ENCODE measurements around the gene RPS6KC1. TPM values are rescaled to one million over a fixed set of nuclear protein-coding genes. Genes with fewer than 3 reads are reported as not detected.
A peak's percentile ranks its signal among the peaks of the same experiment; 100 is the strongest.

Gene RPS6KC1
- total and polyA plus RNA-seq, 4 donors, result 2.9 to 41.6 (median 11.1) TPM

DNA sequence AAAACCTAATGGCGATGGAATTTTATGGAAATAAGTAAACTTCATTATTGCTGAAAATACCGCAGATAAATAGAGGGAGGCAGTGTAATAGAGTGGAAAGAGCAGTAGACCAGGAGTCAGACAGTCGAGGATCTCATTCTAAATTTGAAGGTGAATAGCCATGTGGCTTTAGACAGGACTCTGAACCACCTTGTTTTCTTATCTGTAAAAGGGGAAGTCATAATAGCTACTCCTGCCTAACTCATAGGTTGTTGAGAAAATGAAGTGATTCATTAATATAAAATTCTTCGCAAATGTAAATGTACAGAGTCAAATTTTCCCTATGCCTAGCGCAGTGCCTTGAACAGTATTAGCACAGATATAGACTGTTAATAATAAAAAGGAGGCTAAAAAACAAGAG is 14.8 kb downstream of the RPS6KC1 start:
- no peaks in the 10 kb centered on the region for H3K36me3 ChIP-seq (ENCODE audit: control insufficient read depth in 4 of 4, insufficient read depth in 4 of 4, low read length in 4 of 4)
- no peak overlapping the region for H3K27ac ChIP-seq (ENCODE audit: low read depth in 1 of 2, low read length in 1 of 2)
- H3K4me3 ChIP-seq, result no peak overlapping the region
- DNase-seq, result no peak
- no peaks in the 10 kb centered on the region for H3K9me3 ChIP-seq (ENCODE audit: control insufficient read depth in 4 of 4, insufficient read depth in 3 of 4, low read length in 3 of 4)
- peaks cover 0 to 4% (median 3%) of the 10 kb centered on the region in 5 donors for H3K4me1 ChIP-seq (ENCODE audit: control insufficient read depth in 5 of 5, insufficient read depth in 5 of 5, low read length in 5 of 5)
- H3K27me3 ChIP-seq (ENCODE audit: control insufficient read depth in 3 of 3, insufficient read depth in 3 of 3, low read length in 2 of 3), result no peaks in the 10 kb centered on the region
- H3K9ac ChIP-seq (ENCODE audit: insufficient read depth in 1 of 2, low read length in 2 of 2), result peak overlapping the region in 1 of 2 donors; percentile 3
- ATAC-seq (ENCODE audit: insufficient read depth, low FRiP score), result no peak
- TF ChIP-seq, protein P1, sequence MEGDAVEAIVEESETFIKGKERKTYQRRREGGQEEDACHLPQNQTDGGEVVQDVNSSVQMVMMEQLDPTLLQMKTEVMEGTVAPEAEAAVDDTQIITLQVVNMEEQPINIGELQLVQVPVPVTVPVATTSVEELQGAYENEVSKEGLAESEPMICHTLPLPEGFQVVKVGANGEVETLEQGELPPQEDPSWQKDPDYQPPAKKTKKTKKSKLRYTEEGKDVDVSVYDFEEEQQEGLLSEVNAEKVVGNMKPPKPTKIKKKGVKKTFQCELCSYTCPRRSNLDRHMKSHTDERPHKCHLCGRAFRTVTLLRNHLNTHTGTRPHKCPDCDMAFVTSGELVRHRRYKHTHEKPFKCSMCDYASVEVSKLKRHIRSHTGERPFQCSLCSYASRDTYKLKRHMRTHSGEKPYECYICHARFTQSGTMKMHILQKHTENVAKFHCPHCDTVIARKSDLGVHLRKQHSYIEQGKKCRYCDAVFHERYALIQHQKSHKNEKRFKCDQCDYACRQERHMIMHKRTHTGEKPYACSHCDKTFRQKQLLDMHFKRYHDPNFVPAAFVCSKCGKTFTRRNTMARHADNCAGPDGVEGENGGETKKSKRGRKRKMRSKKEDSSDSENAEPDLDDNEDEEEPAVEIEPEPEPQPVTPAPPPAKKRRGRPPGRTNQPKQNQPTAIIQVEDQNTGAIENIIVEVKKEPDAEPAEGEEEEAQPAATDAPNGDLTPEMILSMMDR (IDR thresholded peaks at IDR 0.05; ENCODE audit: control extremely low read depth, extremely low read depth), result no peak
- 91 to 93% methylated on average over 5 of the region's 5 CpGs for WGBS, 2 donors

DNA sequence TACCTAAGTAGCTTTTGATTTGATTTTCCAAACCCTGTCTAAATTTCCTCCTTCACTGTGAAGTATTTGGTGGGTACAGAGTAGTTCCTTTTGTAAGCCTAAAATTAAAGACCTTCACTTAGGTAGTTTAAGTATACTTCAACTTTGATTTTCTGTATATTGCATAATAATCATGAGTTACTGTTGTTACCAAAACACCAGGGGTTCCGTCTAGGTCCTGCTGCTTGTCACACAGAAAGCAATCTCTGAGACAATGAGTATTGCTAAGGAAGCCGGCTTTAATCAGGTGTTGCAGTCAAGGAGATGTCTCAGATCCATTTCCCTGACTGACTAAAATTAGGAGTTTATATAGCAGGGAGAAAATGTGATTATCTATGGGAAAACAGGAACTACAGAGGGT is 15.3 kb downstream of the RPS6KC1 start:
- no peaks in the 10 kb centered on the region for H3K36me3 ChIP-seq (ENCODE audit: control insufficient read depth in 4 of 4, insufficient read depth in 4 of 4, low read length in 4 of 4)
- no peak overlapping the region for H3K9ac ChIP-seq (ENCODE audit: insufficient read depth in 1 of 2, low read length in 2 of 2)
- H3K4me1 ChIP-seq (ENCODE audit: control insufficient read depth in 5 of 5, insufficient read depth in 5 of 5, low read length in 5 of 5), result peaks cover 0 to 4% (median 3%) of the 10 kb centered on the region in 5 donors
- H3K27me3 ChIP-seq (ENCODE audit: control insufficient read depth in 3 of 3, insufficient read depth in 3 of 3, low read length in 2 of 3), result no peaks in the 10 kb centered on the region
- ATAC-seq (ENCODE audit: insufficient read depth, low FRiP score), result no peak
- no peak for DNase-seq
- H3K4me3 ChIP-seq, result no peak overlapping the region
- H3K27ac ChIP-seq (ENCODE audit: low read depth in 1 of 2, low read length in 1 of 2), result no peak overlapping the region
- H3K9me3 ChIP-seq (ENCODE audit: control insufficient read depth in 4 of 4, insufficient read depth in 3 of 4, low read length in 3 of 4), result no peaks in the 10 kb centered on the region
- TF ChIP-seq, protein P1 (IDR thresholded peaks at IDR 0.05; ENCODE audit: control extremely low read depth, extremely low read depth), result no peak
- 44 to 48% methylated on average over 2 of the region's 2 CpGs for WGBS, 2 donors

GRCh38 chr1:213067352-213067751 is 16.3 kb downstream of the RPS6KC1 start:
- Histone ChIP-seq H3K27me3 (ENCODE audit: control insufficient read depth in 3 of 3, insufficient read depth in 3 of 3, low read length in 2 of 3) (no peaks in the 10 kb centered on the region), H3K4me3 (no peak overlapping the region), H3K9me3 (ENCODE audit: control insufficient read depth in 4 of 4, insufficient read depth in 3 of 4, low read length in 3 of 4) (no peaks in the 10 kb centered on the region), H3K27ac (ENCODE audit: low read depth in 1 of 2, low read length in 1 of 2) (no peak overlapping the region), H3K36me3 (ENCODE audit: control insufficient read depth in 4 of 4, insufficient read depth in 4 of 4, low read length in 4 of 4) (no peaks in the 10 kb centered on the region), H3K4me1 (ENCODE audit: control insufficient read depth in 5 of 5, insufficient read depth in 5 of 5, low read length in 5 of 5) (peaks cover 0 to 4% (median 3%) of the 10 kb centered on the region in 5 donors), H3K9ac (ENCODE audit: insufficient read depth in 1 of 2, low read length in 2 of 2) (no peak overlapping the region)
- 75 to 95% methylated on average over 1 of the region's 1 CpG for WGBS, 2 donors
- no peak for ATAC-seq (ENCODE audit: insufficient read depth, low FRiP score)
- DNase-seq, result no peak
- TF ChIP-seq, protein P1 (IDR thresholded peaks at IDR 0.05; ENCODE audit: control extremely low read depth, extremely low read depth), result no peak

GRCh38 chr1:213070406-213070805 is 19.4 kb downstream of the RPS6KC1 start:
- Histone ChIP-seq H3K4me3 (no peak overlapping the region), H3K9me3 (ENCODE audit: control insufficient read depth in 4 of 4, insufficient read depth in 3 of 4, low read length in 3 of 4) (no peaks in the 10 kb centered on the region), H3K27me3 (ENCODE audit: control insufficient read depth in 3 of 3, insufficient read depth in 3 of 3, low read length in 2 of 3) (no peaks in the 10 kb centered on the region), H3K9ac (ENCODE audit: insufficient read depth in 1 of 2, low read length in 2 of 2) (no peak overlapping the region), H3K4me1 (ENCODE audit: control insufficient read depth in 5 of 5, insufficient read depth in 5 of 5, low read length in 5 of 5) (peaks cover 0 to 4% (median 3%) of the 10 kb centered on the region in 5 donors), H3K36me3 (ENCODE audit: control insufficient read depth in 4 of 4, insufficient read depth in 4 of 4, low read length in 4 of 4) (peaks cover 0 to 3% (median 0%) of the 10 kb centered on the region in 4 donors), H3K27ac (ENCODE audit: low read depth in 1 of 2, low read length in 1 of 2) (no peak overlapping the region)
- WGBS, 2 donors, result 29 to 41% methylated on average over 2 of the region's 2 CpGs
- TF ChIP-seq, protein P1 (IDR thresholded peaks at IDR 0.05; ENCODE audit: control extremely low read depth, extremely low read depth), result no peak
- ATAC-seq (ENCODE audit: insufficient read depth, low FRiP score), result no peak
- peak; percentile 17 to 77 (median 64) for DNase-seq
